HG02938 (cell line): Measurements from ENCODE around the gene NUP42.

Experiments used
- ATAC-seq: cut with Tn5 transposase; IDR thresholded peaks from one replicate; pipeline ENCODE4 v1.9.1; 2021; ENCODE audit warnings: mild to moderate bottlenecking, moderate library complexity; ENCODE audit not compliant: unreplicated experiment

The NUP42 gene

GRCh38 chr7:23232966-23233365, 51.1 kb downstream of the NUP42 start:
- no peak for ATAC-seq

GRCh38 chr7:23234569-23235296, 52.9 kb downstream of the NUP42 start:
- peak; percentile 78 for ATAC-seq

- ATAC-seq, result no peak
These were observed 54.0 kb downstream of the NUP42 start for GRCh38 chr7:23235813-23236221.

GRCh38 chr7:23237000-23237399, 55.2 kb downstream of the NUP42 start:
- ATAC-seq, result no peak

DNA sequence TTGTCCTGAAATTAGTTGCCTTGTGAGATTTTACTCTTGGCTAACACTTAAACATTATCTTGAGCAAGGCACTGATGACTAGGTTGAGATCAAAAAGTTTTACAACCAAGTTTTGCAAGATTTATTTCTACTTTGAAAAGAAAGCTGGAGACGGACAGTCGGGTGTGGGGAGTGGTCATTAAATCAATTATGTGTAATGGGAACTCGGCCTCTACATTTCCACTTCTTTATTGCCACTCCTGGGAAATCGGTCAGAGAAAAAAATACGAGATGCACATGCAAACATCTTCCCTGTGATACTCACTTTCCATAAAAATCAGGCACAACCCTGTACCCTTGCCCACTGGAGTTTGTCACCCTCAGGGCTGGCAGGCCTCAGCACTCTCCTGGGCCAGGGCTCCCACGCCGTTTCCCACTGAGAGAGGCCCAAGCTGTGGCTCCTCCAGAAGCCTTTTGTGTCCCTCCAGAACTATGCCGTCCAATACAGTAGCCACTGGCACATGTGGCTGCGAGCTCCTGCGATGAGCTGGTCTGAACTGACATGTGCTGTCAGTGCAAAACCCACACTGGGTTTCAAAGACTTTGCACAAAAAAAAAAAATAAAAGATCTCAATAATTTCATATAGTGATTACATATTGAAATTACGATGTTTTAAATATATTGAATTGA, 57.3 kb downstream of the NUP42 start:
- no peak for ATAC-seq

GRCh38 chr7:23239698-23240097, 57.9 kb downstream of the NUP42 start:
- ATAC-seq, result no peak

DNA sequence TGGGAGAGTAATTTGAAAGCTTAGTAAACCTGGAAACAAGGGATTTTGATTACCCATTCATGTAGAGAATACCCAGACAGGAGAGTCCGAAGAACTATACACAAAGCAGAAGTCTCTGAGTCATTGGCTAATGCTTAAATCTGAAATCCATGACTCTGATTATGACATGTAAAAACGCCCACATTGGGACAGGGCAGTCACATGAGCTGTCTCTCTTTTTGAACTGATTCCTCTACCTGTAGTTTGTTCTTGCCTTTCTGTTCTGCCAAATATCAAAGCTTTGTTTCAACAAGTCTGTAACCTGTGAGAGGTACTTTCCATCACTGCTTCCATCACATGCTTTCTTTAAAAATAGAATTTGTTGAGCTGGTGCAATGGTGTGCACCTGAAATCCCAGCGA, 60.5 kb downstream of the NUP42 start:
- ATAC-seq, result no peak

DNA sequence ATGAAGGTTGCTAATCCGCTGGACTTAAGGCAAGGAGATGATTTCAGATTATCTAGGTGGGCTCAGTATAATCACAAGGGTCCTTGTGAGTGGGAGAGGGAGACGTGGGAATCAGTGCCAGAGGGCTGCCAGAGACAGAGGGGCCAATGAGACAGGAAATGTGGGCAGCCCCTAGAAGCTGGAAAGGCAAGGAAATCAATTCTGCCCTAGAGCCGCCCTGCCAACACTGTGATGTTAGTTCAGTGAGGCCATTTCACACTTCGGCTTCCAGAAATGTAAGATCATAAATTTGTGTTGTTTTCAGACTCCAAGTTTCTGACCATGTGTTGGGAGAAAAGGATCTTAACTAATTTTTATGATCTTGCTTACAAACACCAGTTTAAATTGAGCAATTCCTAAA, 61.1 kb downstream of the NUP42 start:
- no peak for ATAC-seq

GRCh38 chr7:23246555-23246954, 64.7 kb downstream of the NUP42 start, which contains the start of gene GPNMB:
Gene GPNMB (plus strand): TSS chr7:23246775. CDS start chr7:23246858, 83 bp downstream.
- no peak for ATAC-seq

- no peak for ATAC-seq
These were observed 65.3 kb downstream of the NUP42 start for GRCh38 chr7:23247046-23247602.

DNA sequence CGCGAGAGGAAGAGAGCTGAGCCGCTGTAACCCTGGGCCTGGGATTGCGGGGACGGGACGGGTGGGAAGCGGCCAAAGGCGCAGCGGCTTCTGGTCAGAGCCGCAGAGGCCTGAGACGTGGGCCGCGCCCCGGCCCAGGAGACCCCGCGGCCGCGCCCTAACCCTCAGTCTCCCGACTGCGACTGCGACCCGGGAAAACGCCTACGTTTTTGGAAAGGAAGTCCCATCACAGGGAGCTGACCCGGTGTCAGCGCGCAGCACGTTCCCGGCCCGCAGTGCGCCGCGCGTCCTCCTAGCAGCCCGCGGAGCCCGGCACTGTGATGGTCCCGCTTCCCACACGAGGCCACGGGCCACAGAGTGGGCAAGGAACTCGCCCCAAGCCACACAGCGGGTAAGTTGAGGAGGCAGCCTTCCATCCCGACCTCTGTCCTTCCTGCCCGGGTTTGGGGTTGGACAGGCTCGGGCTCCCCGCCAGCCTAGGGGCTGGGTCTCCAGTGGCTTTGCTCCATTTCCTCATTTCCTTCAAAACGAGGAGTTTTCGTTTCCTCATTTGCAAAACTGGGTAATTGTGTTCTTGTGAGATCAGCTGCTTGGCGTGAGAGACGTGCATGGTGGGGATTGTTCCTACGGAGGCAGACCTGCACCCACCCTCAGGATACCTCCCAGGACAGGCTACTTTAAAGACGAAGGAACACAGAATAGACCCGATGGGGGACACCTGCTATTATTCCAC, 65.9 kb downstream of the NUP42 start:
- ATAC-seq, result no peak

DNA sequence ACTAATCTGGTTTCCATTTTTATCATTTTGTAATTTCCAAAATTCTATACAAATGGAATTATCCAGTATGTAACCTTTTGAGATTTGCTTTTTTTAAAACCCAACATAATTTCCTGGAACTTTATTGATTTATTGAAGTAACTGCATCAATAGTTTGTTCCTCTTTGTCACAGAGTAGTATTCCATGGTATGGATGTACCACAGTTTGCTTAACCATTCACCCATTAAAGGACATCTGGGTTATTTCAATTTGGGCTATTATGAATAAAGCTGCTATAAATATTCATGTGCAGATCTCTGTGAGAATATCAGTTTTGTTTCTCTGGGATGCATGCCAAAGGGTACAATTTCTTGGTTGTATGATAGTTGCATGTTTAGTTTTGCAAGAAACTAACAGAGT, 67.6 kb downstream of the NUP42 start:
- no peak for ATAC-seq
